Measurements from ENCODE around the gene DNAAF3.

DNAAF3 gene

DNA sequence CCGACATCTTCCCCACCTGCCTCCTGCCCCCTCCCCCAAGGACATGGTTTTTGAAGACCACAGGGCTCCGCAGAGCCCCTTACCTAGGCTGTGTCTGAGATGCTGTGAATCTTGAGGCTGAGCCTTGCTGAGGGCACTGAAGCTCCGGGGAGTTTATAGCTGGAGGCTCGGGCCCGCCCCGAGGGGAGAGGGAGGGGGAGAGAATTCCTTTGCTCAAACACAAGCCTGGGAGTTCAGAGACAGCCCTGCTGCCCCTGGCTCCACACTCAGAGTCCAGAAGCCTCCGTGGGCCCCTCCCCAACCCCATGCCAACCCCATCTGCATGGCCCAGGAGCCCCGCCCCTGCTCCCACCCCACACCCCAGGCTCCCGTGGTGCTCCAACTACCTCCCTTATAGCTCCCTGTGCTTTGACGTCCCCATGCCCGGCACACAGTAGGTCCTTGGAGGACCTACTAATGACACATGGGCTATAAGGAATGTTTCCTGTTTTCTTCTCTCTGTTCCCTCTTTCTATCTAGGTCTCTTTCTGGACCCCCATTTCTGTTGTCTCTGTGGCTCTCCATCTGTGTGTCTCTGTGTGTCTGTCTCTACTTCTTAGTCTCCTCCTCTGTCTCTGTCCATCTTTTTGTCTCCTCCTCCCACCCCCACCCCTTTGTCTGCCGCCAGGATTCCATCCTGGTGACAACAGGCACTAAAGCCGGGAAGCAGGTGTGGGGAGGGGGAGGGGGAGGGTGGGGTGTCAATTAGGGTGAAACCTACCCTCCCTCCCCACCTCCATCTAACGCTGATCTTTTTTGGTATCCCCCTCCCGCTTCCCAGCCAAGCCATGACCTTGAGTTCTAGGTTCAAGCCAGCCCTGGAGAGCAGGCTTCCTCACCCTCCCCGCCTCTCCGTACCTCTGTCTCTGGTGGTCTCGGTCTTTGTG is 17.1 kb downstream of the DNAAF3 start, which contains the start of gene TNNT1:
TSS of gene TNNT1 (minus strand) at position 129 of the 926 bp plus-strand sequence. CDS start 2,049 bp downstream, outside the sequence.
- no peak within 1 kb of the TSS for H3K4me3 ChIP-seq (ENCODE audit: low read depth, low read length)
- POLR2A ChIA-PET: interaction anchor here (0.5 kb wide), 2 partner anchors 17 to 328 kb away, joined by 3 to 4 read pairs; no protein-coding TSS in a partner anchor
- no peaks in the 10 kb centered on the region for H3K36me3 ChIP-seq (ENCODE audit: control insufficient read depth in 2 of 2, insufficient read depth in 1 of 2, low read length in 2 of 2)
- no peak for TF ChIP-seq ZNF138 (tag by site-specific recombination; IDR thresholded peaks at IDR 0.05; ENCODE audit: borderline replicate concordance)
- no peak for TF ChIP-seq ZNF548 (tag by site-specific recombination; IDR thresholded peaks at IDR 0.05)
- TF ChIP-seq, protein P1, sequence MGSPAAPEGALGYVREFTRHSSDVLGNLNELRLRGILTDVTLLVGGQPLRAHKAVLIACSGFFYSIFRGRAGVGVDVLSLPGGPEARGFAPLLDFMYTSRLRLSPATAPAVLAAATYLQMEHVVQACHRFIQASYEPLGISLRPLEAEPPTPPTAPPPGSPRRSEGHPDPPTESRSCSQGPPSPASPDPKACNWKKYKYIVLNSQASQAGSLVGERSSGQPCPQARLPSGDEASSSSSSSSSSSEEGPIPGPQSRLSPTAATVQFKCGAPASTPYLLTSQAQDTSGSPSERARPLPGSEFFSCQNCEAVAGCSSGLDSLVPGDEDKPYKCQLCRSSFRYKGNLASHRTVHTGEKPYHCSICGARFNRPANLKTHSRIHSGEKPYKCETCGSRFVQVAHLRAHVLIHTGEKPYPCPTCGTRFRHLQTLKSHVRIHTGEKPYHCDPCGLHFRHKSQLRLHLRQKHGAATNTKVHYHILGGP (tag by site-specific recombination; IDR thresholded peaks at IDR 0.05): no peak
- TF ChIP-seq YY2 (tag by site-specific recombination; IDR thresholded peaks at IDR 0.05): no peak
- no peak for TF ChIP-seq ZSCAN30 (tag by site-specific recombination; IDR thresholded peaks at IDR 0.05)
- TF ChIP-seq ZNF16 (tag by site-specific recombination; IDR thresholded peaks at IDR 0.05; ENCODE audit: low read depth): no peak
- TF ChIP-seq ZNF544 (tag by site-specific recombination; IDR thresholded peaks at IDR 0.05): no peak
- TF ChIP-seq GFI1B (tag by site-specific recombination; IDR thresholded peaks at IDR 0.05): no peak
- no peak for TF ChIP-seq ZNF404 (tag by site-specific recombination; IDR thresholded peaks at IDR 0.05)
- TF ChIP-seq, protein P2, sequence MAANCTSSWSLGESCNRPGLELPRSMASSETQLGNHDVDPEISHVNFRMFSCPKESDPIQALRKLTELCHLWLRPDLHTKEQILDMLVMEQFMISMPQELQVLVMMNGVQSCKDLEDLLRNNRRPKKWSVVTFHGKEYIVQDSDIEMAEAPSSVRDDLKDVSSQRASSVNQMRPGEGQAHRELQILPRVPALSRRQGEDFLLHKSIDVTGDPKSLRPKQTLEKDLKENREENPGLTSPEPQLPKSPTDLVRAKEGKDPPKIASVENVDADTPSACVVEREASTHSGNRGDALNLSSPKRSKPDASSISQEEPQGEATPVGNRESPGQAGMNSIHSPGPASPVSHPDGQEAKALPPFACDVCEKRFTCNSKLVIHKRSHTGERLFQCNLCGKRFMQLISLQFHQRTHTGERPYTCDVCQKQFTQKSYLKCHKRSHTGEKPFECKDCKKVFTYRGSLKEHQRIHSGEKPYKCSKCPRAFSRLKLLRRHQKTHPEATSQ (tag by site-specific recombination; IDR thresholded peaks at IDR 0.05): no peak
- no peak for TF ChIP-seq ZNF621 (tag by site-specific recombination; IDR thresholded peaks at IDR 0.05)
- TF ChIP-seq BCL11B (tag by site-specific recombination; IDR thresholded peaks at IDR 0.05; ENCODE audit: low read depth): no peak
- no peak for TF ChIP-seq BCL11A (tag by site-specific recombination; IDR thresholded peaks at IDR 0.05; ENCODE audit: low read depth)
- no peak for TF ChIP-seq ZNF423 (tag by site-specific recombination; IDR thresholded peaks at IDR 0.05)
- TF ChIP-seq MYNN (tag by site-specific recombination; IDR thresholded peaks at IDR 0.05; ENCODE audit: borderline replicate concordance): no peak
- TF ChIP-seq, protein P3, sequence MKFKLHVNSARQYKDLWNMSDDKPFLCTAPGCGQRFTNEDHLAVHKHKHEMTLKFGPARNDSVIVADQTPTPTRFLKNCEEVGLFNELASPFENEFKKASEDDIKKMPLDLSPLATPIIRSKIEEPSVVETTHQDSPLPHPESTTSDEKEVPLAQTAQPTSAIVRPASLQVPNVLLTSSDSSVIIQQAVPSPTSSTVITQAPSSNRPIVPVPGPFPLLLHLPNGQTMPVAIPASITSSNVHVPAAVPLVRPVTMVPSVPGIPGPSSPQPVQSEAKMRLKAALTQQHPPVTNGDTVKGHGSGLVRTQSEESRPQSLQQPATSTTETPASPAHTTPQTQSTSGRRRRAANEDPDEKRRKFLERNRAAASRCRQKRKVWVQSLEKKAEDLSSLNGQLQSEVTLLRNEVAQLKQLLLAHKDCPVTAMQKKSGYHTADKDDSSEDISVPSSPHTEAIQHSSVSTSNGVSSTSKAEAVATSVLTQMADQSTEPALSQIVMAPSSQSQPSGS (tag by site-specific recombination; IDR thresholded peaks at IDR 0.05; ENCODE audit: low read depth): no peak
- CTCF ChIA-PET: interaction anchor here (4.6 kb wide), 1 partner anchor 11 kb away, joined by 52 read pairs; no protein-coding TSS in a partner anchor
- H3K9me3 ChIP-seq (ENCODE audit: control insufficient read depth, insufficient read depth, low read depth, low read length): no peaks in the 10 kb centered on the region
- no peaks in the 10 kb centered on the region for H3K4me1 ChIP-seq (ENCODE audit: control insufficient read depth, insufficient read depth, low read length)
- no peak within 1 kb of the TSS for H3K27ac ChIP-seq (ENCODE audit: extremely low read depth, low read depth, low read length)

DNA sequence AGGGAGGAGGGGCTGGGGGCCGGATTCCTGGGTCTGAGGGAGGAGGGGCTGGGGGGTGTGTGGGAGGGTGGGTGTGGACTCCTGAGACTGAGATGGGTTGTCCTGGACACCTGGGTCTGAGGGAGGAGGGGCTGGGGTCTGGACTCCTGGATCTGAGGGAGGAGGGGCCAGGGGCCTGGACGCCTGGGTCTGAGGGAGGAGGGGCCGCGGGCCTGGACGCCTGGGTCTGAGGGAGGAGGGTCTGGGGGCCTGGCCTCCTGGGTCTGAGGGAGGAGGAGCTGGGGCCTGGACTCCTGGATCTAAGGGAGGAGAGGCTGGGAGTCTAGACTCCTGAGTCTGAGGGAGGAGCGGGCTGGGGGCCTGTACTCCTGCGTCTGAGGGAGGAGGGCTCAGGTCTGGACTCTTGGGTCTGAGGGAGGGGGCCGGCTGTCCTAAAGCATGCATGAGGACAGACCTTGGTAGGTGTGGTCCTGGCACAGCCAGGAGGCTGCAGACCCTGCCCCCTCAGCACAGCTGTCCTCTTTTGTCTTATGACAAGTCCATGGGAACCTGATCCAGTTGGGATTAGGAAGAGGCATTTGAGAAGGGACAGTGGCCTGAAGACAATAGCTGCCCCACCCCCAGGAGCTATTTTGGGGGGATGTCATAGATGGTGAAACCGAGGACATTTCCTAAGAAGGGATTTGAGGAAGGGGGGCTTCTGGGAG is 18.7 kb downstream of the DNAAF3 start:
- Histone ChIP-seq H3K36me3 (ENCODE audit: control insufficient read depth in 2 of 2, insufficient read depth in 1 of 2, low read length in 2 of 2) (no peaks in the 10 kb centered on the region), H3K27ac (ENCODE audit: extremely low read depth, low read depth, low read length) (no peak overlapping the region), H3K4me3 (ENCODE audit: low read depth, low read length) (no peak overlapping the region), H3K4me1 (ENCODE audit: control insufficient read depth, insufficient read depth, low read length) (no peaks in the 10 kb centered on the region), H3K9me3 (ENCODE audit: control insufficient read depth, insufficient read depth, low read depth, low read length) (no peaks in the 10 kb centered on the region)
- no peak for TF ChIP-seq ZNF423 (tag by site-specific recombination; IDR thresholded peaks at IDR 0.05)
- no peak for TF ChIP-seq ZNF37A (tag by site-specific recombination; IDR thresholded peaks at IDR 0.05)
- TF ChIP-seq ZNF76 (tag by site-specific recombination; IDR thresholded peaks at IDR 0.05; ENCODE audit: borderline replicate concordance, low read depth): no peak
- TF ChIP-seq ZNF302 (tag by site-specific recombination; IDR thresholded peaks at IDR 0.05; ENCODE audit: low read depth): no peak
- TF ChIP-seq GLIS2 (tag by site-specific recombination; IDR thresholded peaks at IDR 0.05): peak; percentile 27; the same call in 1 of the 2 replicates
- no peak for TF ChIP-seq ZNF501 (tag by site-specific recombination; IDR thresholded peaks at IDR 0.05)
- no peak for TF ChIP-seq ZNF394 (tag by site-specific recombination; IDR thresholded peaks at IDR 0.05; ENCODE audit: borderline replicate concordance)
- ChIA-PET POLR2A (interaction anchor here (1.0 to 2.0 kb wide), 3 partner anchors 9 to 260 kb away, joined by 4 to 11 read pairs (median 4); partner anchors contain the start of gene UBE2S), CTCF (interaction anchor here (0.5 to 4.6 kb wide), 6 partner anchors 12 to 356 kb away, joined by 3 to 52 read pairs (median 5); no protein-coding TSS in a partner anchor)

Data from HEK293 (cell line).